OCI-LY3 (cell line): ENCODE measurements around the gene DHCR24.

Experiments
- H2AFZ ChIP-seq: fragments of 200-600, 300-600 bp; shearing (Covaris generic); 2 replicates; pipeline ENCODE4 v1.6.0; 2014; ENCODE audit warnings: antibody characterized with exemption, low read depth, low read length
- H3K27ac ChIP-seq: fragments of 200-600, 300-600 bp; sonication (generic); 2 replicates; pipeline ENCODE4 v1.5.1; 2014; ENCODE audit warnings: mild to moderate bottlenecking, low read length, moderate library complexity, mixed read lengths
- H3K27me3 ChIP-seq: fragments of 200-600, 300-600 bp; sonication (generic); 2 replicates; pipeline ENCODE4 v1.6.1; 2014; ENCODE audit warnings: low read depth, low read length, mixed read lengths
- H3K36me3 ChIP-seq: fragments of 200-600, 300-600 bp; sonication (generic); replicated peaks from 2 replicates; pipeline ENCODE3; 2014; ENCODE audit warnings: low read depth, low read length, mixed read lengths
- H3K4me1 ChIP-seq: fragments of 300-600, 200-600 bp; sonication (generic); 2 replicates; pipeline ENCODE4 v1.6.1; 2014; ENCODE audit warnings: low read length, mixed read lengths
- H3K4me2 ChIP-seq: fragments of 200-600, 300-600 bp; sonication (generic); 2 replicates; pipeline ENCODE4 v1.6.1; 2014; ENCODE audit warnings: low read length, mixed read lengths
- H3K4me3 ChIP-seq: fragments of 300-600, 200-600 bp; sonication (generic); 2 replicates; pipeline ENCODE4 v1.5.1; 2014; ENCODE audit warnings: antibody characterized with exemption, mild to moderate bottlenecking, low read length, moderate library complexity
- H3K79me2 ChIP-seq: fragments of 300-600, 200-600 bp; shearing (Covaris generic); 2 replicates; pipeline ENCODE4 v1.6.1; 2014; ENCODE audit warnings: mild to moderate bottlenecking, low read length, mixed read lengths
- H3K9ac ChIP-seq: fragments of 300-600, 200-600 bp; shearing (Covaris generic); 2 replicates; pipeline ENCODE4 v1.6.0; 2014; ENCODE audit warnings: mild to moderate bottlenecking, low read length, moderate library complexity
- H3K9me3 ChIP-seq: fragments of 200-600, 300-600 bp; shearing (Covaris generic); 2 replicates; pipeline ENCODE4 v1.6.1; 2014; ENCODE audit warnings: low read length, mixed read lengths; ENCODE audit not compliant: insufficient read depth
- H4K20me1 ChIP-seq: fragments of 200-600, 300-600 bp; sonication (generic); 2 replicates; pipeline ENCODE4 v1.6.1; 2016; ENCODE audit warnings: low read length, mixed read lengths; ENCODE audit not compliant: insufficient read depth
- EZH2phosphoT487 ChIP-seq: fragments of 200-600 bp; shearing (Covaris generic); IDR thresholded peaks from 2 replicates; pipeline ENCODE4 v1.6.1; 2018; ENCODE audit warnings: antibody characterized with exemption, mixed run types, low read depth
- TF ChIP-seq, protein P1 (sequence below): fragments of 200-600, 300-600 bp; sonication (generic); IDR thresholded peaks from 2 replicates; pipeline ENCODE4 v1.5.1; 2014; ENCODE audit warnings: antibody characterized with exemption, low read length, low read depth

The DHCR24 gene

DNA sequence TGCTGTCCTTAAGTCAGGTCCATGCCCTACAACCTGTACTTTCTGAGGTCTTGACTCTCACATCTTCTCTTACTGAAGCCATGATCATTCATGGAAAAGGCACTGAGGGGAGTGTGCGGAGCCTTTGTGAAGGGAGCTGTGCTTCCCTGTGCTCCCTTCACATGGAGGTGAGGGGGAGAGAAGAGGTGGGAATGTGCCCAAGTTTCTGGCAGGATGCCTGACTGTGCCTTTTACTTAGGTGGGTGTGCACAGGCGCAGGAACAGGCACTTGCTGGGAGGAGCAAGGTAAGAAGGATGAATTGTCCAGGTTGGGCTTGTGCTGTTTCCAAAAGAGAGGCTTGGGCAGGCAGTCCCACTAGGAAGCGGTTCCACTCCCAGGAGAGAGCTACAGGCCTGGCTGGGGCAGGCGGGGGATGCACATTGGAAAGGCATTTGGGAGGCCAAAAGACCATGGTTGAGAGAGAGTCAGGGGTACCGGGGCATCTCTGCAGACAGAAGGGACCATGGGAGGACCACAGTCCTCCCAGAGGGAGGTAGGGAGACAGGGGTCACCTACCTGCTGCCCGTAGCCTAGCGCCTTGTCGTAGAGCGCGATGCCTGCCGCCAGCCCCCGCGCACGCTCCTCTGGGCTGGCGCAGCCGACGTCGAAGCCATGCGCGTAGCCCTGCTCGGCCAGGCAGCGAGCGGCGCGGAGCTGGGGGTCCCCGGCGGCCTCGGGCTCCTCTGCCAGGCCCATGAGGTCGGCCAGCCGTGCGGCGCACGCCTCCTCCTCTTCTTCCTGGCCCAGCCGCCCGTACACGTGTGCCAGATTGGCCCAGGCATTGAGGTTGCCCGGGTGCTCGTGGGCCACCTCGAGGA, 86.7 kb downstream of the DHCR24 start:
- H3K27ac ChIP-seq = no peak overlapping the region
- H3K27me3 ChIP-seq = no peaks in the 10 kb centered on the region
- H3K4me1 ChIP-seq = peaks cover 13% of the 10 kb centered on the region
- TF ChIP-seq, protein P1, sequence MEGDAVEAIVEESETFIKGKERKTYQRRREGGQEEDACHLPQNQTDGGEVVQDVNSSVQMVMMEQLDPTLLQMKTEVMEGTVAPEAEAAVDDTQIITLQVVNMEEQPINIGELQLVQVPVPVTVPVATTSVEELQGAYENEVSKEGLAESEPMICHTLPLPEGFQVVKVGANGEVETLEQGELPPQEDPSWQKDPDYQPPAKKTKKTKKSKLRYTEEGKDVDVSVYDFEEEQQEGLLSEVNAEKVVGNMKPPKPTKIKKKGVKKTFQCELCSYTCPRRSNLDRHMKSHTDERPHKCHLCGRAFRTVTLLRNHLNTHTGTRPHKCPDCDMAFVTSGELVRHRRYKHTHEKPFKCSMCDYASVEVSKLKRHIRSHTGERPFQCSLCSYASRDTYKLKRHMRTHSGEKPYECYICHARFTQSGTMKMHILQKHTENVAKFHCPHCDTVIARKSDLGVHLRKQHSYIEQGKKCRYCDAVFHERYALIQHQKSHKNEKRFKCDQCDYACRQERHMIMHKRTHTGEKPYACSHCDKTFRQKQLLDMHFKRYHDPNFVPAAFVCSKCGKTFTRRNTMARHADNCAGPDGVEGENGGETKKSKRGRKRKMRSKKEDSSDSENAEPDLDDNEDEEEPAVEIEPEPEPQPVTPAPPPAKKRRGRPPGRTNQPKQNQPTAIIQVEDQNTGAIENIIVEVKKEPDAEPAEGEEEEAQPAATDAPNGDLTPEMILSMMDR = no peak
- TF ChIP-seq EZH2phosphoT487 = no peak
- H3K36me3 ChIP-seq = no peaks in the 10 kb centered on the region
- H3K9me3 ChIP-seq = no peaks in the 10 kb centered on the region
- H2AFZ ChIP-seq = no peak overlapping the region
- no peaks in the 10 kb centered on the region for H3K79me2 ChIP-seq
- no peaks in the 10 kb centered on the region for H4K20me1 ChIP-seq
- no peak overlapping the region for H3K4me2 ChIP-seq
- no peak overlapping the region for H3K9ac ChIP-seq
- no peak overlapping the region for H3K4me3 ChIP-seq
